Measurements from ENCODE around the gene MIS12.

MIS12 gene

DNA sequence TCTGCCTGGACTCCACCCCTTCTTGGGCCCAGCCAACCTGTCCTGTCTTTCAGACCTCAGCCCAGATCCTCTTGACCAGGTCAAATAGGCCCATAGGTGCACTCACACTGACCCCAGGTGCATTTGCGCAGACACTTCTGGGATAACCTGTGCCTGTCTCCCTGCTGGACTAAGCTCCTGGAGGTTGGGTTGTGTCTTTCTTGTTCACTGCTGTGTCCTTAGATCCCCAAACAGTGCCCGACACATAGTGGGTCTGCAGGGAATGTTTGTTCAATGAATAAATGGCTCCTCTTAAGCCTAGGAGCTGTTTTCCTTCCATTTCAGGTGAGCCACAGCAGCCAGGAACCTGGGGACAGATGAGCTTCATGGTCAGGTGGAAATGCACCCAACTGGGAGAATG lies 49.1 kb downstream of the MIS12 start:
- no peak for DNase-seq (ENCODE audit: low read depth)

- DNase-seq (ENCODE audit: low read depth): no peak
These were observed 50.7 kb downstream of the MIS12 start for GRCh38 chr17:5536866-5537650.

DNA sequence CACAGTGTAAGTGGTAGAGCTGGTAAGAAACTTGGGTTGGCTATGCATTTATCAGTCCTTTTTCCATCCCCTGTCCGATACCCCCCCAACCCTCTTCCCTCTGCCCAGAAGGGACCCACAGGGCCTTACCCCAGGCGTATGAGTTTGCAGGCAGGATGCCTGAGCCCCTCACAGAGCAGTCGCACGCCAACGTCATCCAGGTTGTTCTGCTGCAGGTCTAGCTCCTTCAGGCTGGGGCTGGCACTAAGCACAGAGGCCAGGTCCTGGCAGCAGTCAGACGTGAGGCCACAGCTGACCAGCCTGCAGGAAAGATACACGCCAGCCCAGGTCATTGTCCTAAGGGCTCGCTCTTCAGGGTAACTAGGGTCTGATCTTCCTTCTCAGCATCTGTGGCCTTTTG lies 52.9 kb downstream of the MIS12 start:
- DNase-seq (ENCODE audit: low read depth): no peak

DNA sequence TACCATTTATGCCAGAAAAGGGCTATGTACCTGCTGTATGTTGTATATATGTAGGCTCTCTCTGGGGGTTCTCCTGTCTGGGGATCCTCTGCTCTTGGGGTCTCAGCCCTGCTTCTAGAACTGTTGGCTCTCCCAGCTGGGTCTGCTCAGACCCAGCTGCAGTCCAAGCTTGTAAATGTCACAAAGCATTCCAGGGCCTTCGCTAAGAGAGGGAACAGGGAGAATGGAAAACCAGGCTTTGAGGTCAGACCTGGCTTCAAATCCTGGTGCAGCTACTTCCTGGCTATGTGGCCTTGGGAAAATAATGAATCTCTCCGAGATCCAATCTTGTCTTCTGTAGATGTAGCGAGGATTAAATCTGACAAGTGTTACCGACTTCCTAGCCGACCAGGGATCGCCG lies 54.0 kb downstream of the MIS12 start:
- DNase-seq (ENCODE audit: low read depth): no peak

All from non-pigmented ciliary epithelial cell (primary cell).